Left lung (tissue), 10 donors: ENCODE results near the gene CNBD2. TPM values are rescaled to one million over a fixed set of nuclear protein-coding genes. Genes with fewer than 3 reads are reported as not detected.
"Not testable (repeated sequence)": the region's sequence is repeated elsewhere in the genome, so short reads cannot be mapped to it uniquely, and the experiment has no call there.

Source experiments
- ATAC-seq: fragments of 200-7000 bp; cut with Tn5 transposase; one replicate; pipeline ENCODE4 v1.9.1; 2020; ENCODE audit warnings: moderate library complexity
- DNase-seq, 4 donors: peaks; one replicate each; pipeline ENCODE4 v3.0.0-alpha.2; 2013 to 2020
- H3K27ac ChIP-seq, 2 donors: fragments of 200-600 bp; sonication (generic) in 1 of 2; one replicate each; pipeline versions ENCODE4 v1.5.0 to v1.8.0; 2020 to 2021
- H3K27me3 ChIP-seq, 2 donors: fragments of 200-600 bp; sonication (generic) in 1 of 2; one replicate each; pipeline versions ENCODE4 v1.5.0 to v1.8.0; 2020 to 2021
- H3K36me3 ChIP-seq, 2 donors: fragments of 200-600 bp; sonication (generic) in 1 of 2; one replicate each; pipeline versions ENCODE4 v1.5.0 to v1.8.0; 2020 to 2021
- H3K4me1 ChIP-seq, 2 donors: fragments of 200-600 bp; one replicate each; pipeline ENCODE4 v1.8.0; 2021
- H3K4me3 ChIP-seq, 2 donors: fragments of 200-600 bp; sonication (generic) in 1 of 2; one replicate each; pipeline versions ENCODE4 v1.5.0 to v1.8.0; 2020 to 2021; ENCODE audit warnings: mild to moderate bottlenecking in 1 of 2
- H3K9me3 ChIP-seq, 2 donors: fragments of 200-600 bp; sonication (generic) in 1 of 2; one replicate each; pipeline versions ENCODE4 v1.5.0 to v1.8.0; 2020 to 2021
- intact Hi-C, 2 donors: fragments of 100-400 bp; cut with DNase I; formaldehyde crosslinking; loops; one replicate each; pipeline versions ENCODE4 v1.11.2 to v1.14.2; 2022
- polyA plus RNA-seq, 6 donors: library from polyadenylated mRNA; unstranded; fragments of 120-200 nt; gene quantifications; one replicate each; pipeline ENCODE4 v1.2.1, GENCODE V29; 2013; ENCODE audit not compliant: insufficient read length in 6 of 6
- total RNA-seq, 2 donors: library from RNA; stranded (reverse); fragmentation: NEBNext Ultra II Directional; extraction: Animal tissue kit (Norgen Biotek cat#: 25700); gene quantifications; one replicate each; pipeline ENCODE4 v1.2.1, GENCODE V29; 2021
- TF ChIP-seq, protein P1 (sequence below), 2 donors: fragments of 200-600 bp; sonication (generic) in 1 of 2; IDR thresholded peaks; one replicate each; pipeline versions ENCODE4 v1.5.0 to v1.8.0; 2021; ENCODE audit warnings: antibody characterized with exemption in 2 of 2
- donor health status: DM: no; HTN: yes; CAD: no.
- donor health status: DM: no; HTN: no; CAD: no.

CNBD2 gene
- total and polyA plus RNA-seq, 8 donors, result 0.36 to 3.6 (median 0.51) TPM

DNA sequence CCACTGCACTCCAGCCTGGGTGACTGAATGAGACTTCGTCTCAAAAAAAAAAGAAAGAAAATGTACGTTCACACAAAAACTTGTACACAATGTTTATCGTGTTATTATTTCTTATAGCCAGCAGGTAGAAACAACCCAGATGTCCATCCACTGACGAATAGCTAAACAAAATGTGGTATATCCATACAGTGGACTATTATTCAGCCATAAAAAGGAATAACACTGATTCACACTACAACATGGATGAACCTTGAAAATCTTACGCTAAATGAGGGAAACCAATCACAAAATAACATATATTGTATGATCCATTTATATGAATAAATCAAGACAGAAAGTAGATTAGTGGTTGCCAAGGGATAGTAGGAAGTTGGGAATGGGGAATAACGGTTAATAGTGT, 111.1 kb downstream of the CNBD2 start:
- no peak for ATAC-seq
- no peaks in the 10 kb centered on the region for H3K36me3 ChIP-seq
- DNase-seq, result no peak
- no peaks in the 10 kb centered on the region for H3K4me1 ChIP-seq
- no peak overlapping the region for H3K27ac ChIP-seq
- no peaks in the 10 kb centered on the region for H3K9me3 ChIP-seq
- no peak overlapping the region for H3K4me3 ChIP-seq
- peaks cover 0 to 9% of the 10 kb centered on the region in 2 donors for H3K27me3 ChIP-seq
- intact Hi-C loops, result no loop called here
- TF ChIP-seq, protein P1, sequence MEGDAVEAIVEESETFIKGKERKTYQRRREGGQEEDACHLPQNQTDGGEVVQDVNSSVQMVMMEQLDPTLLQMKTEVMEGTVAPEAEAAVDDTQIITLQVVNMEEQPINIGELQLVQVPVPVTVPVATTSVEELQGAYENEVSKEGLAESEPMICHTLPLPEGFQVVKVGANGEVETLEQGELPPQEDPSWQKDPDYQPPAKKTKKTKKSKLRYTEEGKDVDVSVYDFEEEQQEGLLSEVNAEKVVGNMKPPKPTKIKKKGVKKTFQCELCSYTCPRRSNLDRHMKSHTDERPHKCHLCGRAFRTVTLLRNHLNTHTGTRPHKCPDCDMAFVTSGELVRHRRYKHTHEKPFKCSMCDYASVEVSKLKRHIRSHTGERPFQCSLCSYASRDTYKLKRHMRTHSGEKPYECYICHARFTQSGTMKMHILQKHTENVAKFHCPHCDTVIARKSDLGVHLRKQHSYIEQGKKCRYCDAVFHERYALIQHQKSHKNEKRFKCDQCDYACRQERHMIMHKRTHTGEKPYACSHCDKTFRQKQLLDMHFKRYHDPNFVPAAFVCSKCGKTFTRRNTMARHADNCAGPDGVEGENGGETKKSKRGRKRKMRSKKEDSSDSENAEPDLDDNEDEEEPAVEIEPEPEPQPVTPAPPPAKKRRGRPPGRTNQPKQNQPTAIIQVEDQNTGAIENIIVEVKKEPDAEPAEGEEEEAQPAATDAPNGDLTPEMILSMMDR (IDR thresholded peaks at IDR 0.05), result no peak

DNA sequence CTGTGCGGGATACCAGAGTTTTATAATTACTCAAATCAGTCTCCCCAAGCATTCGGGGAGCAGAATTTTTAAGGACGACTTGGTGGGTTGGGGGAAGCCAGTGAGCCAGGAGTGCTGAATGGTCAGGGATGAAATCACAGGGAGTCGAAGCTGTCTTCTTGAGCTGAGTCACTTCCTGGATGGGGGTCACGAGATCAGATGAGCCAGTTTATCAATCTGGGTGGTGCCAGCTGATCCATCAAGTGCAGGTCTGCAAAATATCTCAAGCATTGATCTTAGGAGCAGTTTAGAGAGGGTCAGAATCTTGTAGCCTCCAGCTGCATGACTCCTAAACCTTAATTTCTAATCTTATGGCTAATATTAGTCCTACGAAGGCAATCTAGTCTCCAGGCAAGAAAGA, 111.6 kb downstream of the CNBD2 start:
- H3K4me1 ChIP-seq, DNase-seq, ATAC-seq, intact Hi-C loops, H3K36me3 ChIP-seq, H3K27ac ChIP-seq, H3K9me3 ChIP-seq, H3K4me3 ChIP-seq, H3K27me3 ChIP-seq: not testable (repeated sequence)

Other genes starting within 250 kb of the CNBD2 start
- 100 to 1,000 TPM; 242 to 270 TPM for gene RBM39, start 226.3 kb upstream of the CNBD2 start, total RNA-seq
- gene RBM39, start 226.3 kb upstream of the CNBD2 start, polyA plus RNA-seq, result 100 to 1,000 TPM; 632 to 744 (median 696) TPM
- 10 to 100 TPM; 31.1 to 41.2 TPM for gene PHF20, start 196.6 kb upstream of the CNBD2 start, total RNA-seq
- gene PHF20, start 196.6 kb upstream of the CNBD2 start, polyA plus RNA-seq, result 10 to 100 TPM; 36.8 to 43.4 (median 40.3) TPM
- gene SCAND1, start 14.1 kb upstream of the CNBD2 start, total RNA-seq, result 10 to 100 TPM; 58.1 to 62.1 TPM
- 10 to 100 TPM; 20.6 to 39.0 (median 29.4) TPM for gene SCAND1, start 14.1 kb upstream of the CNBD2 start, polyA plus RNA-seq
- gene EPB41L1, start 186.2 kb downstream of the CNBD2 start, total RNA-seq, result 10 to 100 TPM; 41.5 to 80.1 TPM
- 10 to 100 TPM; 33.8 to 43.2 (median 38.4) TPM for gene EPB41L1, start 186.2 kb downstream of the CNBD2 start, polyA plus RNA-seq